ENCODE data around the gene THBS2.

The THBS2 gene

DNA sequence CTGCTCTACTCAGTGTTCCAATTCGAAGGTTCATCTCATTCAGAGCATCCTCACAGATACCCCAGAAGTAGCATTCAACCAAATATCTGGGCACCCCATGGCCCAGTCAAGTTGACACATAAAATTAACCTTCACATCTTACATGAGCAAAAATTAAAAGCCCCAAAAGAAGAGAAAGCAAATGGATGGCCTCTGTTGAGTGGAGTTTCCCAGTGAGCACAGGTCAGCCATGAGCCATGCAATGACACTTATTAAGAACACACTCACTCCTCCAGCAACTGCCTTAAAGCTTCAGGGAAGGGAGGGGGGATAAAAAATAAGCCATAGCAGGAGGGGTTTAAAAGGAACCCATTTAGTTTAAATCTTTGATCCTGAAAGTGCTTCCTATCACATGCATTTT lies 14.6 kb upstream of the THBS2 start:
- Histone ChIP-seq H3K27ac (no peak overlapping the region), H3K79me2 (ENCODE audit: insufficient read depth, low read depth) (no peaks in the 10 kb centered on the region), H4K20me1 (ENCODE audit: insufficient read depth) (no peaks in the 10 kb centered on the region), H3K27me3 (ENCODE audit: insufficient read depth, low read depth) (no peaks in the 10 kb centered on the region), H2AFZ (ENCODE audit: low read depth) (no peak overlapping the region), H3K4me1 (ENCODE audit: low read depth, poor library complexity, severe bottlenecking) (no peaks in the 10 kb centered on the region), H3K9ac (no peak overlapping the region), H3K4me2 (no peak overlapping the region), H3K36me3 (ENCODE audit: insufficient read depth) (no peaks in the 10 kb centered on the region), H3K4me3 (IDR thresholded peaks at IDR 0.05; ENCODE audit: insufficient read depth, low read depth, low read length) (no peak overlapping the region)
- TF ChIP-seq CTCF (conservative IDR thresholded peaks at IDR 0.05; ENCODE audit: low read depth, low read length) = no peak

- no peak overlapping the region for H3K9ac ChIP-seq
- no peaks in the 10 kb centered on the region for H4K20me1 ChIP-seq (ENCODE audit: insufficient read depth)
- no peak overlapping the region for H2AFZ ChIP-seq (ENCODE audit: low read depth)
- no peaks in the 10 kb centered on the region for H3K36me3 ChIP-seq (ENCODE audit: insufficient read depth)
- H3K27ac ChIP-seq = no peak overlapping the region
- no peak overlapping the region for H3K4me3 ChIP-seq (IDR thresholded peaks at IDR 0.05; ENCODE audit: insufficient read depth, low read depth, low read length)
- H3K4me2 ChIP-seq = no peak overlapping the region
- no peaks in the 10 kb centered on the region for H3K4me1 ChIP-seq (ENCODE audit: low read depth, poor library complexity, severe bottlenecking)
- no peaks in the 10 kb centered on the region for H3K79me2 ChIP-seq (ENCODE audit: insufficient read depth, low read depth)
- H3K27me3 ChIP-seq (ENCODE audit: insufficient read depth, low read depth) = no peaks in the 10 kb centered on the region
- TF ChIP-seq CTCF (conservative IDR thresholded peaks at IDR 0.05; ENCODE audit: low read depth, low read length) = no peak
These were observed 13.3 kb upstream of the THBS2 start for GRCh38 chr6:169266746-169267591.

GRCh38 chr6:169266261-169266660 lies 12.6 kb upstream of the THBS2 start:
- H3K4me1 ChIP-seq (ENCODE audit: low read depth, poor library complexity, severe bottlenecking) = no peaks in the 10 kb centered on the region
- TF ChIP-seq CTCF (conservative IDR thresholded peaks at IDR 0.05; ENCODE audit: low read depth, low read length) = no peak
- H3K4me3 ChIP-seq (IDR thresholded peaks at IDR 0.05; ENCODE audit: insufficient read depth, low read depth, low read length) = no peak overlapping the region
- H3K79me2 ChIP-seq (ENCODE audit: insufficient read depth, low read depth) = no peaks in the 10 kb centered on the region
- no peak overlapping the region for H3K4me2 ChIP-seq
- H3K36me3 ChIP-seq (ENCODE audit: insufficient read depth) = no peaks in the 10 kb centered on the region
- no peaks in the 10 kb centered on the region for H4K20me1 ChIP-seq (ENCODE audit: insufficient read depth)
- H3K27ac ChIP-seq = no peak overlapping the region
- no peak overlapping the region for H2AFZ ChIP-seq (ENCODE audit: low read depth)
- no peak overlapping the region for H3K9ac ChIP-seq
- H3K27me3 ChIP-seq (ENCODE audit: insufficient read depth, low read depth) = no peaks in the 10 kb centered on the region

GRCh38 chr6:169265486-169266131 lies 12.0 kb upstream of the THBS2 start:
- no peaks in the 10 kb centered on the region for H4K20me1 ChIP-seq (ENCODE audit: insufficient read depth)
- no peak overlapping the region for H3K27ac ChIP-seq
- no peaks in the 10 kb centered on the region for H3K4me1 ChIP-seq (ENCODE audit: low read depth, poor library complexity, severe bottlenecking)
- H3K4me2 ChIP-seq = no peak overlapping the region
- H3K36me3 ChIP-seq (ENCODE audit: insufficient read depth) = no peaks in the 10 kb centered on the region
- no peak for TF ChIP-seq CTCF (conservative IDR thresholded peaks at IDR 0.05; ENCODE audit: low read depth, low read length)
- H3K27me3 ChIP-seq (ENCODE audit: insufficient read depth, low read depth) = no peaks in the 10 kb centered on the region
- H3K9ac ChIP-seq = no peak overlapping the region
- H3K4me3 ChIP-seq (IDR thresholded peaks at IDR 0.05; ENCODE audit: insufficient read depth, low read depth, low read length) = no peak overlapping the region
- H3K79me2 ChIP-seq (ENCODE audit: insufficient read depth, low read depth) = no peaks in the 10 kb centered on the region
- H2AFZ ChIP-seq (ENCODE audit: low read depth) = no peak overlapping the region
